Activated CD4-positive, alpha-beta T cell treated with anti-CD3 and anti-CD28 coated beads, Interleukin-2, amount 50 U/mL, for 1 hour (primary cell): ENCODE data around the gene SMARCC2.

Source experiments
- DNase-seq: peaks from one replicate; pipeline ENCODE4 v3.0.0-alpha.2; 2020

Gene SMARCC2

DNA sequence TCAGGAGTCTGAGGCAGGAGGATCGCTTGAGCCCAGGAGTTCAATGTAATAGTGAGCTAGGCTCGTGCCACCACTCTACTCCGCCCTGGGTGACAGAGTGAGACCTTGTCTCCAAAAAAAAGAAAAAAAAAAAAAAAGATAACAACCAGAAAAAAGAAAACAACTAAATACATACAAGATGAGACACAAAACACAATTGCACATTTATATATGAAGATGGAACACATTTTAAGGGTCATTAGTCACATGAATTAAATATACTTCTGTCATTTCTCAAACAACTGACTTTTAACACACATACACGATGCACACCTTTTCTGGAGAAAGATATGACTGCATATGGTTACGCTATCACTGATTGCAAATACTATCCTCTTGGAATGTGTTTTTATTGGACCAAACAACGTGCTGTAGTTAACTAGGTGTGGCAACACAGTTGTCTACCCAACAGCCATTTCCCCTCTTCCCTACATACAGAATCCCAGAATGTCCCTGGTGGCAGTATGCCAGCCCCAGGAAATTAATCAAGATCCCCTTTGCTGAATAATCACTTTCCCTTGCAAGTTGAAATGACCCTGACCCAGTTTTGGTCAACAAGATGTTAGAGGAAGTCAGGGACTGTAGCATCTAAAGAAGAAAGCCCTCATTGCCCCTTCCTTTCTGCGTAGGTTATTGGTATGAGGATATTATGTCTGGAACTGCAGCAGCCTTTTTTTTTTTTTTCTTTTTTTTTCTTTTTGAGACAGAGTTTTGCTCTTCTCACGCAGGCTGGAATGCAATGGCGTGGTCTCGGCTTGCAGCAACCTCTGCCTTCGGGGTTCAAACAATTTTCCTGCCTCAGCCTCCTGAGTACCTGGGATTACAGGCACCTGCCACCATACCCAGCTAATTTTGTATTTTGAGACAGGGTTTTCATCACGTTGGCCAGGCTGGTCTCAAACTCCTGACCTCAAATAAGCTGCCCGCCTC is 42.5 kb downstream of the SMARCC2 start:
- DNase-seq, result no peak

- no peak for DNase-seq
These were observed 44.1 kb downstream of the SMARCC2 start for GRCh38 chr12:56145217-56145616.

GRCh38 chr12:56143870-56144269 is 45.4 kb downstream of the SMARCC2 start:
- DNase-seq, result no peak

DNA sequence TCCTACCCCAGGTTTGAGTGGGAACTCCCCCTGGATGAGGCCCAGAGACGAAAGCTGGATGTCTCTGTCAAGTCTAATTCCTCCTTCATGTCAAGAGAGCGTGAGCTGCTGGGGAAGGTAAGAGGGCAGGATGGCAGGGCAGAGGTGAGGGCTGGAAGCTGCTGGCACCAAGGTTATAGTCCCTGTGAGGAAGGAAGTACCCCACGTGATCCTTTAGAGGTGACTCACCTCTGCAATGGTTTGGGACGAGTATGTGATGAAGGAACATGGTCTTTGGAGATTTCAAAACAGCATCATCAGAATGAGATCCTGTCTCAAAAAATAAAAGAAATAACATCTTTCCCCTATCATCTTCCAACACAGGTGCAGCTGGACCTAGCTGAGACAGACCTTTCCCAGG is 46.1 kb downstream of the SMARCC2 start:
- no peak for DNase-seq

DNA sequence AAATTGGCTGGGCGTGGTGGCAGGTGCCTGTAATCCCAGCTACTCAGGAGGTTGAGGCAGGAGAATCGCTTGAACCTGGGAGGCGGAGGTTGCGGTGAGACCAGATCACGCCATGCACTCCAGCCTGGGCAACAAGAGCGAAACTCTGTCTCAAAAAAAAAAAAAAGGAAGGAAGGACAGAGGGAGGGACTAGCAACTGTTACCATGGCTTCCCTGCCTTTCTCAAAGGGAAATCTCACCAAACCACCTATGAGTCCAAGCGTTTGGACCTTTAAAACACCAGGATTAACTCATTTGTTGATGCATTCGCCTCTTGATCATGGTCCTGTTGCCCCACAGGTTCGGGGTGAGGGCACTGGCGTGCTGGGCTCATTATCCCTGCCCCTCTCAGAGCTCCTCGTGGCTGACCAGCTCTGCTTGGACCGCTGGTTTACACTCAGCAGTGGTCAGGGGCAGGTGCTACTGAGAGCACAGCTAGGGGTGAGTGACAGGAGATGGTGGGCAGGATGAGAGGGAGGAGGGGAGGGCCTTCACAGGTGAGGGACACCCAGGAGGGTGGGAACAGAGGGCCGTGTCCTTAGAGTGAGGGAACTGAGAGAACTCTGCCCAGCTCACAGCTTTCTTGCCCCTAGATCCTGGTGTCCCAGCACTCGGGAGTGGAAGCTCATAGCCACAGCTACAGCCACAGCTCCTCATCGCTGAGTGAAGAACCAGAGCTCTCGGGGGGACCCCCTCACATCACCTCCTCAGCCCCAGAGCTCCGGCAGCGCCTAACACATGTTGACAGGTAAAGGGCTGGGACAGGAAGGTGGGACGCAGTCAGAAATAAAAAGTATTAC is 47.1 kb downstream of the SMARCC2 start:
- DNase-seq, result no peak

- DNase-seq, result no peak
These were observed 51.3 kb downstream of the SMARCC2 start for GRCh38 chr12:56137853-56138571.

- DNase-seq, result no peak
These were observed 54.4 kb downstream of the SMARCC2 start for GRCh38 chr12:56134897-56135296.

GRCh38 chr12:56130876-56131275 is 58.4 kb downstream of the SMARCC2 start:
- DNase-seq, result no peak

DNA sequence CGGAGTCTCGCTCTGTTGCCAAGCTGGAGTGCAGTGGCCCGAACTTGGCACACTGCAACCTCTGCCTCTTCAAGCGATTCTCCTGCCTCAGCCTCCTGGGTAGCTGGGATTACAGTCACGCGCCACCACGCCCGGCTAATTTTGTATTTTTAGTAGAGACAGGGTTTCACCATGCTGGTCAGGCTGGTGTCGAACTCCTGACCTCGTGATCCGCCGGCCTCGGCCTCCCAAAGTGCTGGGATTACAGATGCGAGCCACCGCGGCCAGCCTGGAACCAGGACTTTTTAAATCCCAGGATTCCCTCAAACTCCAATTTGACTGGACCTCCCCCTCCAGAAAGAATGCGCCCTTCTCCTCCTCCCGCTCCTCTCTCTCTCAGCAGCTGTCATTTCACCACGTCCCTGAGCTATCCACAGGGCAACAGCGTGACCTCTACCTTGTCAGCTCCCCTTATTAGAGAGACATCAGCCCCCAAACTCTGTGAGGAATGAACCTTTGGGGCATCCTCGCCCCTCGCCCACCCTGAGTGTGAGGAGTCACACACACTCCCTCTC is 59.3 kb downstream of the SMARCC2 start:
- no peak for DNase-seq

GRCh38 chr12:56129206-56129941 is 59.9 kb downstream of the SMARCC2 start:
- DNase-seq, result peak; percentile 73

- DNase-seq, result no peak
These were observed 60.5 kb downstream of the SMARCC2 start for GRCh38 chr12:56128670-56129205.

- peak; percentile 95 for DNase-seq
These were observed 61.2 kb downstream of the SMARCC2 start, which contains the start of gene ESYT1 for GRCh38 chr12:56127888-56128669. TSS of gene ESYT1 (plus strand) at chr12:56128267. CDS start at chr12:56128320, 53 bp downstream.

GRCh38 chr12:56127485-56127887 is 61.8 kb downstream of the SMARCC2 start:
- no peak for DNase-seq

DNA sequence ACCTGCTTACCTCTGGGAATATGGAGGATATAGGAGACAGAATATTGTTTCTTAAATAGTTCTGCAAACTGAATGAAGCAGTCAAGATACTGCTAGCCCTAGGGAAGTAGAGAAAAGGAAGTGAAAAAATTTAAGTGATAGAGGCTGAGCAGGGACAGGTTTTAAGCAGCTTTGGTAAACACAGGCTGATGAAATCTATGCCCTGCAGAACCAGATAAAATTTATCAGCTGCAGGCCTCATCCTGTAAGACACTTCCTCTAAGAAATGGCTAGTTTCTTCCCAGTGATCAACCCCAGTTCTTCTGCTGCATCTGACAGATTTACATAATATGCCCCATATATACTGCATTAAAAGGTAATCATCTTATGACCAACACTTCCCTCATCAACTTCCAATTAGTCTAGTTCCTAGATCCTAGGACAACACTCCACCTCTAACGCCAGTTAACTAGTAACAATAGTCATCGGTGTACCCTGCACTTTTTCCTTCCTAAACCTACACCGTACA is 62.5 kb downstream of the SMARCC2 start:
- no peak for DNase-seq

DNA sequence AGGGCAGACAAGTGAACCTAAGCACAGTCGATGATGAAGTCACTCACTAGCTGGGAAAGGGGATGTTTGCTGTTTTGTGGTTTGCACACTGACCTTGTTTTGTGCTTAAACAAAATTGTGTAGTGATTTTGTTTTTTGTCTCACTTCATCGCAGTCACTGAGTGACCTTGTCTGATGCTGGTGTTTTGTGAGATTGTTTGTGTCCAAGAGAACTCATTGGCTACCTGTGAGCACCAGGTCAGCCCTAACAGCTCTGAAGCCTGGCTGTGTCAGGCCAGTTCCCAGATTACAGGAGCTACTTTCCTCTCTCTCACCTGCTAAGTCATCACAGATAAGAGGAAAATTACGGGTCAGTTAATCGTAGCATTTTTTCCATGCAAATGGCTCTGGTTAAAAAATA is 65.2 kb downstream of the SMARCC2 start:
- DNase-seq, result no peak

GRCh38 chr12:56122637-56123036 is 66.6 kb downstream of the SMARCC2 start:
- DNase-seq, result no peak

GRCh38 chr12:56121204-56121870 is 67.9 kb downstream of the SMARCC2 start:
- no peak for DNase-seq

DNA sequence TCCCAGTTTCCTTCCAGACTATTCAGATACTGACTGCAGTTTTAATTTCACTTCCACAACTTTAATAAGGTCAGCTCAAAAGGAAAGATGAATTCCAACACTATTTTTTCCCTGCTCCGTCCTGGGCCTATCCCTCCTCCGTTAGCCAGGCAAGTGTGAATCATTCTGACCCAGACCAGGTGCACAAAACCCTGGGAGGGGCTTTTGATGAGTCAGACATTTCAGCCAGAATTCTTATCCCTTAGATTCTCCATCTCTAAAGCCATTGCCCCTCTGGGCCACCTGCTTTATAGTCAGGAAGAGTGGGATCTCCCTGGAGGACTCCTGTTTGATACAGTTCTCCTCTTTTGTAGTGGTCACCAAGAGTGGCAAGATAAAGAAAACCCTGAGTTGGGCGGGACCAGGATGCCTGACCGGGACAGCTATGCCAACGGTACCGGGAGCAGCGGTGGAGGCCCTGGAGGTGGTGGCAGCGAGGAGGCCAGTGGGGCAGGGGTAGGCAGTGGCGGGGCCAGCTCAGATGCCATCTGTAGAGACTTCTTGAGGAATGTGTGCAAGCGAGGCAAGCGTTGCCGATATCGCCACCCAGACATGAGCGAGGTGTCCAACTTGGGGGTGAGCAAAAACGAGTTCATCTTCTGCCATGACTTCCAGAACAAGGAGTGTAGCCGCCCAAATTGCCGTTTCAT is 69.0 kb downstream of the SMARCC2 start:
- DNase-seq, result no peak

DNA sequence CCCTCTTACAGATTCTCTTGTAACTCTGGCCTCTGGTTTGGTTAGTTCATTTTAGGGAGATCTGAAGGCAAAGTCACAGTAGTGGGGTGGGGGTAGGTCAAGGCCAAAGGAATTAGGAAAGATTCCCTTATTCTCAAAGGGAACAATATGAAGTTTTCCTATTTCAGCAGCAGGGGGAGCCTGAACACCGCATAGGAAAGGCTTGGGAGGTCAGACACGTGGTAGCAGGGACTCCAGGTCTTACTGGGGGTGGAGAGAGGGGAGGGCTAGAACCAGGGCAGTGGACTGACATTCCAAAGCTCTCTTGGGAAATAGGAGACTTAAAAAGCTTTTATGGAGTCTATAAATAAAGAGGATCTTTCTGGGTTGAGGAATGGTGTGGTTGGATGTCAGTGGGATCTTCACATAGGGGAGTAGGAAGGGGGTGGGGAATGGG is 69.9 kb downstream of the SMARCC2 start:
- peak; percentile 47 for DNase-seq
